Astrocyte (in vitro differentiated cells and primary cell): ENCODE measurements around the gene OR10A4.

ENCODE experiments used
- CTCF ChIP-seq: IDR thresholded peaks from 2 replicates; pipeline ENCODE4 v1.5.1; 2011; ENCODE audit warnings: low read depth, mild to moderate bottlenecking, inconsistent platforms, low read length, moderate library complexity; ENCODE audit not compliant: insufficient read depth
- EZH2 ChIP-seq: IDR thresholded peaks from 2 replicates; pipeline ENCODE4 v1.6.1; 2012; ENCODE audit warnings: mild to moderate bottlenecking, low read length, inconsistent platforms; ENCODE audit not compliant: insufficient read depth

DNA sequence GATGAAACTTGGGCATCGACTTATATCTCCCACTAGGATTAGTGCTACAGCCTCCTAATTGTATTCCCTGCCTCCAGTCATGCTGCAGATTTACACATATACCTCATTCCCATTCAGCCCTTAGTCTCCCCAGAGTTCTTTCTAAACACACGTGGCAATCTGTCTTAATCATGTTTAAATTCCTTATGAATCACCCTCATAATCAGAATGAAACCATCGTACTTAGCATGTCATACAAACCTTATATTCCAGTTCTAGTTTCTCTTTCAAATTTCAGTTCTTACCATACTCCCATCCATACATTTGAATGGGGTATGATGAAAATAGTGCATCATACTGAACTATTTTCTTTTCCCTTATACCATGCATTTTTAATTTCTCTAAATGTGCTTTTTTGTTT lies 19.6 kb upstream of the OR10A4 start:
- TF ChIP-seq CTCF (no peak), EZH2 (no peak)
